Measurements from ENCODE around the gene TMBIM4. TPM values are rescaled to one million over a fixed set of nuclear protein-coding genes. Genes with fewer than 3 reads are reported as not detected.
"Not testable (repeated sequence)": the region's sequence is repeated elsewhere in the genome, so short reads cannot be mapped to it uniquely, and the experiment has no call there.

TMBIM4 gene
- total and polyA plus RNA-seq, 4 donors: 124 to 236 (median 169) TPM

GRCh38 chr12:66187036-66187435, 17.2 kb upstream of the TMBIM4 start:
- peak overlapping the region in 1 of 2 donors; percentile 71 for H3K27ac ChIP-seq (ENCODE audit: low read depth in 1 of 2, low read length in 1 of 2)
- H3K9ac ChIP-seq (ENCODE audit: insufficient read depth in 1 of 2, low read length in 2 of 2): no peak overlapping the region
- no peak overlapping the region for H3K4me3 ChIP-seq
- no peaks in the 10 kb centered on the region for H3K36me3 ChIP-seq (ENCODE audit: control insufficient read depth in 4 of 4, insufficient read depth in 4 of 4, low read length in 4 of 4)
- DNase-seq (no peak), ATAC-seq (ENCODE audit: insufficient read depth, low FRiP score) (no peak)
- peaks cover 0 to 2% (median 0%) of the 10 kb centered on the region in 3 donors for H3K27me3 ChIP-seq (ENCODE audit: control insufficient read depth in 3 of 3, insufficient read depth in 3 of 3, low read length in 2 of 3)
- WGBS, 2 donors: 38 to 62% methylated on average over 2 of the region's 2 CpGs
- H3K9me3 ChIP-seq (ENCODE audit: control insufficient read depth in 4 of 4, insufficient read depth in 3 of 4, low read length in 3 of 4): no peaks in the 10 kb centered on the region
- peaks cover 0 to 26% (median 8%) of the 10 kb centered on the region in 5 donors for H3K4me1 ChIP-seq (ENCODE audit: control insufficient read depth in 5 of 5, insufficient read depth in 5 of 5, low read length in 5 of 5)
- no peak for TF ChIP-seq CTCF (IDR thresholded peaks at IDR 0.05; ENCODE audit: control extremely low read depth, extremely low read depth)

GRCh38 chr12:66184822-66185221, 15.0 kb upstream of the TMBIM4 start:
- not testable (repeated sequence) for H3K27me3 ChIP-seq (ENCODE audit: control insufficient read depth in 3 of 3, insufficient read depth in 3 of 3, low read length in 2 of 3); H3K36me3 ChIP-seq (ENCODE audit: control insufficient read depth in 4 of 4, insufficient read depth in 4 of 4, low read length in 4 of 4); H3K4me1 ChIP-seq (ENCODE audit: control insufficient read depth in 5 of 5, insufficient read depth in 5 of 5, low read length in 5 of 5); H3K9me3 ChIP-seq (ENCODE audit: control insufficient read depth in 4 of 4, insufficient read depth in 3 of 4, low read length in 3 of 4); H3K9ac ChIP-seq (ENCODE audit: insufficient read depth in 1 of 2, low read length in 2 of 2); ATAC-seq (ENCODE audit: insufficient read depth, low FRiP score); DNase-seq; H3K27ac ChIP-seq (ENCODE audit: low read depth in 1 of 2, low read length in 1 of 2); H3K4me3 ChIP-seq
- WGBS, 2 donors: 84 to 100% methylated on average over 1 to 2 of the region's 3 CpGs

GRCh38 chr12:66182956-66183355, 13.2 kb upstream of the TMBIM4 start:
- no peaks in the 10 kb centered on the region for H3K9me3 ChIP-seq (ENCODE audit: control insufficient read depth in 4 of 4, insufficient read depth in 3 of 4, low read length in 3 of 4)
- H3K27me3 ChIP-seq (ENCODE audit: control insufficient read depth in 3 of 3, insufficient read depth in 3 of 3, low read length in 2 of 3): no peaks in the 10 kb centered on the region
- TF ChIP-seq CTCF (IDR thresholded peaks at IDR 0.05; ENCODE audit: control extremely low read depth, extremely low read depth): no peak
- DNase-seq (no peak), ATAC-seq (ENCODE audit: insufficient read depth, low FRiP score) (no peak)
- no peaks in the 10 kb centered on the region for H3K4me1 ChIP-seq (ENCODE audit: control insufficient read depth in 5 of 5, insufficient read depth in 5 of 5, low read length in 5 of 5)
- H3K36me3 ChIP-seq (ENCODE audit: control insufficient read depth in 4 of 4, insufficient read depth in 4 of 4, low read length in 4 of 4): no peaks in the 10 kb centered on the region
- H3K9ac ChIP-seq (ENCODE audit: insufficient read depth in 1 of 2, low read length in 2 of 2): no peak overlapping the region
- H3K27ac ChIP-seq (ENCODE audit: low read depth in 1 of 2, low read length in 1 of 2): no peak overlapping the region
- no peak overlapping the region for H3K4me3 ChIP-seq
- 81 to 89% methylated on average over 3 of the region's 3 CpGs for WGBS, 2 donors

GRCh38 chr12:66176105-66176900, 6.5 kb upstream of the TMBIM4 start:
- H3K4me3 ChIP-seq: no peak overlapping the region
- H3K27me3 ChIP-seq (ENCODE audit: control insufficient read depth in 3 of 3, insufficient read depth in 3 of 3, low read length in 2 of 3): no peaks in the 10 kb centered on the region
- TF ChIP-seq CTCF (IDR thresholded peaks at IDR 0.05; ENCODE audit: control extremely low read depth, extremely low read depth): no peak
- H3K4me1 ChIP-seq (ENCODE audit: control insufficient read depth in 5 of 5, insufficient read depth in 5 of 5, low read length in 5 of 5): peaks cover 0 to 25% (median 3%) of the 10 kb centered on the region in 5 donors
- no peaks in the 10 kb centered on the region for H3K36me3 ChIP-seq (ENCODE audit: control insufficient read depth in 4 of 4, insufficient read depth in 4 of 4, low read length in 4 of 4)
- WGBS, 2 donors: 32 to 58% methylated on average over 1 of the region's 1 CpG
- no peak overlapping the region for H3K27ac ChIP-seq (ENCODE audit: low read depth in 1 of 2, low read length in 1 of 2)
- no peaks in the 10 kb centered on the region for H3K9me3 ChIP-seq (ENCODE audit: control insufficient read depth in 4 of 4, insufficient read depth in 3 of 4, low read length in 3 of 4)
- DNase-seq (peak in 2 of 3 donors; percentile 93 to 95), ATAC-seq (ENCODE audit: insufficient read depth, low FRiP score) (no peak)
- H3K9ac ChIP-seq (ENCODE audit: insufficient read depth in 1 of 2, low read length in 2 of 2): no peak overlapping the region

- ATAC-seq (ENCODE audit: insufficient read depth, low FRiP score); H3K27ac ChIP-seq (ENCODE audit: low read depth in 1 of 2, low read length in 1 of 2); DNase-seq; H3K9ac ChIP-seq (ENCODE audit: insufficient read depth in 1 of 2, low read length in 2 of 2); H3K27me3 ChIP-seq (ENCODE audit: control insufficient read depth in 3 of 3, insufficient read depth in 3 of 3, low read length in 2 of 3); H3K9me3 ChIP-seq (ENCODE audit: control insufficient read depth in 4 of 4, insufficient read depth in 3 of 4, low read length in 3 of 4); H3K4me3 ChIP-seq; H3K36me3 ChIP-seq (ENCODE audit: control insufficient read depth in 4 of 4, insufficient read depth in 4 of 4, low read length in 4 of 4): not testable (repeated sequence)
- 96% methylated on average over 35 to 54 of the region's 54 CpGs for WGBS, 2 donors
- peaks cover 0 to 25% (median 3%) of the 10 kb centered on the region in 5 donors for H3K4me1 ChIP-seq (ENCODE audit: control insufficient read depth in 5 of 5, insufficient read depth in 5 of 5, low read length in 5 of 5)
Observed at GRCh38 chr12:66174391-66175325, 4.9 kb upstream of the TMBIM4 start.

All from lung (tissue), 12 donors.